ACC112 (cell line): Measurements from ENCODE around the gene AKR1B1.

Experiments used
- H2AFZ ChIP-seq: fragments of 200-600 bp; sonication (generic); one replicate; pipeline ENCODE4 v1.6.0; 2017; ENCODE audit warnings: antibody characterized with exemption, low read length; ENCODE audit not compliant: unreplicated experiment
- H3K27ac ChIP-seq: fragments of 200-600 bp; sonication (generic); 2 replicates; pipeline ENCODE4 v1.5.1; 2014; ENCODE audit warnings: low read depth, mild to moderate bottlenecking, antibody characterized with exemption, low read length, moderate library complexity
- H3K27me3 ChIP-seq: fragments of 200-600 bp; sonication (generic); 2 replicates; pipeline ENCODE4 v1.6.1; 2014; ENCODE audit warnings: mild to moderate bottlenecking, antibody characterized with exemption, low read length, moderate library complexity, mixed read lengths; ENCODE audit not compliant: insufficient read depth
- H3K36me3 ChIP-seq: fragments of 200-600 bp; sonication (generic); 2 replicates; pipeline ENCODE4 v1.6.1; 2016; ENCODE audit warnings: mild to moderate bottlenecking, antibody characterized with exemption, low read length, moderate library complexity, mixed read lengths; ENCODE audit not compliant: insufficient read depth
- H3K4me1 ChIP-seq: fragments of 200-600 bp; sonication (generic); one replicate; pipeline ENCODE4 v1.6.1; 2016; ENCODE audit warnings: low read length, mixed read lengths; ENCODE audit not compliant: insufficient read depth, unreplicated experiment, control insufficient read depth
- H3K4me3 ChIP-seq: fragments of 200-600 bp; sonication (generic); 2 replicates; pipeline ENCODE4 v1.5.1; 2014; ENCODE audit warnings: mild to moderate bottlenecking, low read depth, low read length
- H3K79me2 ChIP-seq: fragments of 200-600 bp; sonication (generic); one replicate; pipeline ENCODE4 v1.6.0; 2016; ENCODE audit warnings: low read length; ENCODE audit not compliant: control insufficient read depth, unreplicated experiment, insufficient read depth

The AKR1B1 gene

DNA sequence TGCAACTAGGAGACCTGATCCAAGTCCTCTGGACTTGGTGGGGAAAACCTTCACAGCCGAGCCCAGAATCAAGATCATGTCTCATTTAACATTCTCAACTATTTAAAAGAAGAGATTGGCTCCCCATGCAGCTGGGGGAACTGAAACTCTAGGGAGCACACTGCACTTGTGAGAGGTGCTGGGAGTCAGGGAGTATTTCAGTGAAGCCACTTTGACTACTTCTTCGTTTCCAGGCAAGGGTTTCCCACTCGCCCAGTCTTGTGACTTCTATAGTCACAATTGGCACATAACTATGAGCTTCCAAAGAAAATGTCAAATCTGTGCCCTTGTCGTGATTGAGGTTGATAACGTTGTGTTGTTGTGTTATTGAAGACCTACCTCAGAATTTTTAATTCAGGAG is 62.9 kb downstream of the AKR1B1 start:
- Histone ChIP-seq H3K27me3 (no peaks in the 10 kb centered on the region), H3K4me3 (no peak overlapping the region), H3K4me1 (no peaks in the 10 kb centered on the region), H2AFZ (no peak overlapping the region), H3K27ac (no peak overlapping the region), H3K79me2 (no peaks in the 10 kb centered on the region), H3K36me3 (no peaks in the 10 kb centered on the region)

DNA sequence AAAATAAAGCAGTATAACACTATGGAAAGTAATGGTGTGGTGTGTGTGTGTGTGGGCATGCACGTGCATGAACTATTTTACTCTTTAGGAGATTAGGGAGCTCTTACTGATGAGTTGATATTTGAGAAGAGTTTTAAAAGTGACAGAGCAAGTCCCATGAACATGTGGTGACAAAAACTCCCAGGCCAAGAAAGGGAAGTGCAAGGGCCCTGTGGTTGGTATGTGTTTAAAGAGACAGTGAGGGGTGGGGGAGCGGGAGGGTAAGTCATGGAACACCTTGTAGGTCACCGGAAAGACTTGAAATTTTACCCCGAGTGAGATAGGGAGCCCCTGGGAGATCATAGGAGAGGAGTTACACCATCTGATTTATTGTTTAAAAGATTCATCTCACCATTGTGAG is 63.3 kb downstream of the AKR1B1 start:
- no peaks in the 10 kb centered on the region for H3K4me1 ChIP-seq
- H3K27ac ChIP-seq, result no peak overlapping the region
- H3K36me3 ChIP-seq, result no peaks in the 10 kb centered on the region
- H3K27me3 ChIP-seq, result no peaks in the 10 kb centered on the region
- H3K4me3 ChIP-seq, result no peak overlapping the region
- H2AFZ ChIP-seq, result no peak overlapping the region
- H3K79me2 ChIP-seq, result no peaks in the 10 kb centered on the region

DNA sequence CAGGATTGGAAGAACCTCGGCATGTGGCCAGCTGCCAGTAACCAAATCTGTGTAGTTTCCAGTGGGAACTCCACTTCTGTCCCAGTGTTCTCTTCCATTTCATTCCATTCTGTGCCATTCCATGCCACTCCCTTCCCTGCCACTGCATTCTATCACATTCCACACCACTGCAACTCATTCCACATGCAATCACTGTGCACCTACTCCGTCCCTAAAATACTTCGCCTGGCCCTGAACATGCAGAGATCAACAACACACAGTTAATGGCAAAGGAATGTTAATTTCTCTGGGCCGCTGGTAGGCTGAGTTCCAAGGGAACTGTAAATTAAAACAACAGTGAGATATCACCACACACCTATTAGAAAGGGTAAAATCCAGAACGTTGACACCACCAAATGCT is 64.8 kb downstream of the AKR1B1 start:
- H3K27me3 ChIP-seq, result no peaks in the 10 kb centered on the region
- H2AFZ ChIP-seq, result no peak overlapping the region
- no peak overlapping the region for H3K27ac ChIP-seq

More for the DNA sequence above, 64.8 kb downstream of the AKR1B1 start:
- no peaks in the 10 kb centered on the region for H3K4me1 ChIP-seq
- H3K36me3 ChIP-seq, result no peaks in the 10 kb centered on the region
- no peaks in the 10 kb centered on the region for H3K79me2 ChIP-seq
- H3K4me3 ChIP-seq, result no peak overlapping the region
